Measurements from ENCODE around the gene EEF2KMT. TPM values are rescaled to one million over a fixed set of nuclear protein-coding genes. Genes with fewer than 3 reads are reported as not detected.

The EEF2KMT gene
- total and polyA plus RNA-seq, 2 of the 13 experiments (the other 11 are each of a cell fraction or from before 2014, with no cell fraction given): 10.7 to 26.9 TPM

GRCh38 chr16:5062051-5062450 is 35.5 kb downstream of the EEF2KMT start (continued):
- no peak for TF ChIP-seq ZBTB37 (CRISPR knock-in tag; IDR thresholded peaks at IDR 0.05)
- TF ChIP-seq HMG20A (CRISPR knock-in tag; IDR thresholded peaks at IDR 0.05; ENCODE audit: borderline replicate concordance): no peak
- TF ChIP-seq NR2C2 (CRISPR knock-in tag; IDR thresholded peaks at IDR 0.05; ENCODE audit: borderline replicate concordance): no peak
- TF ChIP-seq ZNF607 (CRISPR knock-in tag; IDR thresholded peaks at IDR 0.05; ENCODE audit: borderline replicate concordance): no peak
- no peak for TF ChIP-seq ZNF503 (CRISPR knock-in tag; IDR thresholded peaks at IDR 0.05)
- TF ChIP-seq XRCC5 (optimal IDR thresholded peaks at IDR 0.05; ENCODE audit: low read length): no peak
- TF ChIP-seq SIN3B (IDR thresholded peaks at IDR 0.05; ENCODE audit: low read length): no peak
- TF ChIP-seq ZNF446 (CRISPR knock-in tag; IDR thresholded peaks at IDR 0.05): no peak
- no peak for TF ChIP-seq ZSCAN21 (CRISPR knock-in tag; IDR thresholded peaks at IDR 0.05; ENCODE audit: borderline replicate concordance)
- no peak for TF ChIP-seq ZNF713 (CRISPR knock-in tag; IDR thresholded peaks at IDR 0.05)

- H3K27me3 ChIP-seq (ENCODE audit: control insufficient read depth in 1 of 2, insufficient read depth in 2 of 2, low read length in 2 of 2): peaks cover 0 to 13% of the 10 kb centered on the region in 2 experiments; a peak in 2 of 5 replicates
- POLR2A ChIA-PET: no interaction called here
- no peak for FAIRE-seq
- no peak overlapping the region for H3K9ac ChIP-seq (ENCODE audit: insufficient read depth, low read depth, low read length)
- no peaks in the 10 kb centered on the region for H3K9me3 ChIP-seq (ENCODE audit: low read length)
- DNase-seq (ENCODE audit: low spot score): no peak
- no peaks in the 10 kb centered on the region for H3K79me2 ChIP-seq (ENCODE audit: insufficient read depth, low read length)
- no peak overlapping the region for H3K4me2 ChIP-seq (ENCODE audit: low read depth, low read length)
- H3K27ac ChIP-seq (ENCODE audit: extremely low read length, insufficient read depth, low read length): no peak overlapping the region
- no peak for ATAC-seq
- H2AFZ ChIP-seq (ENCODE audit: low read length): no peak overlapping the region
- peaks cover 13% of the 10 kb centered on the region for H3K4me1 ChIP-seq (ENCODE audit: insufficient read depth, low read length)
- no peaks in the 10 kb centered on the region for H4K20me1 ChIP-seq (ENCODE audit: insufficient read depth, low read length)
- CTCF ChIA-PET (ENCODE audit: low intra/inter-chr PET ratio, low total read pairs): no interaction called here
- in situ Hi-C loops (cut with HindIII; ENCODE audit: extremely low pct_ligation_motif_present, low pct_unique_long_range_greater_than_20kb) (no loop called here), intact Hi-C loops (cut with micrococcal nuclease; ENCODE audit: unreplicated experiment) (no loop called here)
- no TSS peak for BruUV-seq (replicated peaks)
- 52% methylated on average over 6 of the region's 10 CpGs for WGBS (ENCODE audit: low lambda C conversion rate)
- no peak overlapping the region for H3K4me3 ChIP-seq (replicated peaks in 1 of 3; ENCODE audit: insufficient read depth in 1 of 3, low read depth in 2 of 3, low read length in 3 of 3)
- no peaks in the 10 kb centered on the region for H3K36me3 ChIP-seq (replicated peaks in 1 of 2; ENCODE audit: control insufficient read depth in 1 of 2, insufficient read depth in 2 of 2, low read length in 2 of 2)
- TF ChIP-seq ZNF749 (CRISPR knock-in tag; IDR thresholded peaks at IDR 0.05; ENCODE audit: borderline replicate concordance): no peak
- TF ChIP-seq ZSCAN5A (CRISPR knock-in tag; IDR thresholded peaks at IDR 0.05; ENCODE audit: borderline replicate concordance): no peak
- no peak for TF ChIP-seq NFIB (CRISPR knock-in tag; IDR thresholded peaks at IDR 0.05; ENCODE audit: borderline replicate concordance)
- TF ChIP-seq REL (CRISPR knock-in tag; conservative IDR thresholded peaks at IDR 0.05): no peak
- no peak for TF ChIP-seq ZNF512B (CRISPR knock-in tag; IDR thresholded peaks at IDR 0.05; ENCODE audit: borderline replicate concordance)
- no peak for TF ChIP-seq DPF2 (CRISPR knock-in tag; IDR thresholded peaks at IDR 0.05; ENCODE audit: borderline replicate concordance, low read depth)
Observed at GRCh38 chr16:5060073-5060641, 37.4 kb downstream of the EEF2KMT start.
